Measurements from ENCODE around the gene RGS7. TPM values are rescaled to one million over a fixed set of nuclear protein-coding genes. Genes with fewer than 3 reads are reported as not detected.

Gene RGS7
- not detected in 2 replicates for total RNA-seq

GRCh38 chr1:241356519-241357365, at the start of gene RGS7:
TSS of gene RGS7 (minus strand) at chr1:241357205.

Other genes with a start within 250 kb of the RGS7 start
- gene FH, start 162.6 kb upstream of the RGS7 start, total RNA-seq: 68.2 and 70.6 TPM in 2 replicates
- not detected in 2 replicates for gene KMO, start 175.2 kb upstream of the RGS7 start, total RNA-seq